Muscle layer of duodenum (tissue), 2 donors: Measurements from ENCODE around the gene SMARCA4.

Experiments used
- H3K27ac ChIP-seq: one replicate; pipeline ENCODE4 v1.7.0; 2013; ENCODE audit warnings: mild to moderate bottlenecking, low read length
- H3K27me3 ChIP-seq: one replicate; pipeline ENCODE4 v1.7.0; 2013; ENCODE audit warnings: low read depth, mild to moderate bottlenecking, control low read depth, low read length
- H3K36me3 ChIP-seq, 2 donors: one replicate each; pipeline ENCODE4 v1.7.0; 2013; ENCODE audit warnings: low read length in 2 of 2, control low read depth in 1 of 2, mild to moderate bottlenecking in 1 of 2; ENCODE audit not compliant: insufficient read depth in 2 of 2, control insufficient read depth in 1 of 2
- H3K4me1 ChIP-seq, 2 donors: one replicate each; pipeline ENCODE4 v1.7.0; 2013; ENCODE audit warnings: low read length in 2 of 2, mild to moderate bottlenecking in 2 of 2, control low read depth in 1 of 2, moderate library complexity in 1 of 2; ENCODE audit not compliant: insufficient read depth in 2 of 2, control insufficient read depth in 1 of 2
- H3K4me3 ChIP-seq, 2 donors: one replicate each; pipeline ENCODE4 v1.7.0; 2013; ENCODE audit warnings: low read length in 2 of 2, low read depth in 1 of 2, mild to moderate bottlenecking in 1 of 2
- H3K9me3 ChIP-seq, 2 donors: one replicate each; pipeline ENCODE4 v1.7.0; 2013; ENCODE audit warnings: low read length in 2 of 2, control low read depth in 1 of 2, mild to moderate bottlenecking in 1 of 2; ENCODE audit not compliant: control insufficient read depth in 1 of 2
- donor health status: healthy.

Gene SMARCA4

DNA sequence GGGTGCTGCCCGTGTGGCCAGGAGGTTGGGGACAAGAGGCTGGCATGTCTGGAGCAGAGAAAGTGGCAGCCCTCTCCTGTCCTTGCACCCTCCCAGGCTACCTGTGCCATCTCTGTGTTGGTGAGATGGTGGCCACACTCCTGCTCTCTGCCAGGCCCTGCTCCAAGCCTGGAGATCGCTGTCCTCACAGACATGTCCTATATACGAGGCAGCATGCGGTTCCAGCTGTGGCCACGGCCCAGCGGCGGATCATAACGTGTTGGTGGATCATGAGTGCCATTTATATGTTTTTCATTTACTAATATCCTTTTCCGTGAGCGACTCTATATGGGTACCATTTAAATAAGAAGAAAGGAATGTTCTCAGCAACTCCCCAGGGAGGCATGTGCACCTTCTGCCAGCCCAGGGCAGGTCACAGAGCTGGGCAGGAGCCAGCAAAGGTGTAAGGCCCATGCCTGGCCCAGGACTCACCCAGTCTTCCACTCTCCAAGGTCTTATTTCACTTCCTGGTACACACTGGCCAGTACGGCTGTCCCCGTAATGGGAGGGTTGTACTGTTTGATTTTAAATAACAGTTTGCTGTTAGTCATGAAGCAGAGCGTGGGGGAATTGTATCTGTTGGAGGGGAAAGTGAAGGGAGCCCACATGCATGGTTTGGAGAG, 81.3 kb downstream of the SMARCA4 start:
- no peak overlapping the region for H3K4me3 ChIP-seq
- no peaks in the 10 kb centered on the region for H3K4me1 ChIP-seq
- no peak overlapping the region for H3K27ac ChIP-seq
- no peaks in the 10 kb centered on the region for H3K27me3 ChIP-seq
- H3K36me3 ChIP-seq = peaks cover 18 to 55% of the 10 kb centered on the region in 2 donors
- H3K9me3 ChIP-seq = no peaks in the 10 kb centered on the region

DNA sequence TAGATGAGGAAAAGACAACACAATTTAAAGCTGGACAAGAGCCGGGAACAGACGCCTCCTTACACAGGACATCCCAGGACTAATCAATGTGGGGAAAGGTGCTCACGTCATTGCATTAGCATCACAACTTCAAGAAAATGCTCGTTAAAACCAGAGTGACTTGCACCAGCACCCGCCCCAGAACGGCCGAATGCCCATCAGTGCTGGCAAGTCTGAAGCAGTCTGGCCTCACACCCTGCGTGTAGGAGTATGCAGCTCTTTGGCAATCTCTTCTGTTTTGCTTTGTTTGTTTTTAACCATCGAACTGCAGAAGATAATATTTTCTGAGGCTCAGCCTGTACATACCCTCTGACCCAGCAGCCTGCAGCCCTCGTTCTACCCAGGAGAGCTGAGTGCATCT, 83.6 kb downstream of the SMARCA4 start:
- Histone ChIP-seq H3K4me1 (no peaks in the 10 kb centered on the region), H3K36me3 (peaks cover 9 to 43% of the 10 kb centered on the region in 2 donors), H3K9me3 (no peaks in the 10 kb centered on the region), H3K4me3 (no peak overlapping the region), H3K27ac (no peak overlapping the region), H3K27me3 (no peaks in the 10 kb centered on the region)

DNA sequence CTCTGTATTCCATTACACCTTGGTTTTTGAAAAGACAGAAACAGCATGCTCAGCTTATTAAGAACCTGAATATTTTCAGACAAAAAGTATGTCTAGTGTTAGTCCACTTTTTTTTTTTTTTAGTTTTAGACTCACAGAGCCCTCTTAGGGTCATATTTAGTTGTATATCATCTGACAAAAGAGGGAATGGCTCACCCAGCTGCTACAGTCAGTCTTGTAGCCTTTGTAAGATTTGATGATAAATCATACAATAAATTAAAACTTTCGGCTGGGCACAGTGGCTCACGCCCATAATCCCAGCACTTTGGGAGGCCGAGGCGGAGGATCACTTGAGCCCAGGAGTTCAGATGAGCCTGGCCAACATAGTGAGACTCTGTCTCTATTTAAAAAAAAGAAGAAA, 84.7 kb downstream of the SMARCA4 start:
- H3K27me3 ChIP-seq = no peaks in the 10 kb centered on the region
- no peaks in the 10 kb centered on the region for H3K4me1 ChIP-seq
- peaks cover 14 to 47% of the 10 kb centered on the region in 2 donors for H3K36me3 ChIP-seq
- no peak overlapping the region for H3K4me3 ChIP-seq
- no peak overlapping the region for H3K27ac ChIP-seq
- H3K9me3 ChIP-seq = no peaks in the 10 kb centered on the region

DNA sequence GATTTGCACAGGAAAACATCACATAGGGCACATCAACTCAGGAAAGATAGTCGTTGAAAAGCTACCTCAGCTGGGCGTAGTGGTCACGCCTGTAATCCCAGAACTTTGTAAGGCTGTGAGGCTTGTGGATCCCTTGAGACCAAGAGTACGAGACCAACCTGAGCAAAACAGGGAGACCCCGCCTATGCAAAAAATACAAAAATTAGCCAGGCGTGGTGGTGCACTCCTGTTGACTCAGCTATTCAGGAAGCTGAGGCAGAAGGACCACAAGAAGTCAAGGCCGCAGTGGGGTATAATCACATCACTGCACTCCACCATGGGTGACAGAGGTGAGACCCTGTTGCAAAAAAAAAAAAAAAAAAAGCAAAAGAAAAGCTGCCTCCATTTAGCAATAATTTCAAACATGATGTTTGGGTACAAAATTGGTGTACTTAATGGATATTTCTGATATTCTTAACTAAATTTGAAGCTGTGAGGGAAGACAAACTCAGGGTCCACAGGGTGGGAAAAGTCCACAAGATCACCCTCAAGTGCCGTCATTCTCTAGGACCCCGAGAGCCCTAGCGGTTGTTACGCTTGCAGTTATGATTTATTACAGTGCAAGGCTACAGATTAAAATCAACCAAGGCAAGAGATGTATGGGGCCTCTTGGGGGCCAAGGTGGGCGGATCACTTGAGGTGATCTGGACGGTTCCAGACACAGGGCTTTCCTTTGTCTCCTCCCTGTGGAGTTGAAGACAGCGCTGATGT, 86.0 kb downstream of the SMARCA4 start:
- no peaks in the 10 kb centered on the region for H3K9me3 ChIP-seq
- H3K4me3 ChIP-seq = no peak overlapping the region
- H3K36me3 ChIP-seq = peaks cover 12 to 37% of the 10 kb centered on the region in 2 donors
- H3K4me1 ChIP-seq = no peaks in the 10 kb centered on the region
- H3K27me3 ChIP-seq = no peaks in the 10 kb centered on the region
- no peak overlapping the region for H3K27ac ChIP-seq

DNA sequence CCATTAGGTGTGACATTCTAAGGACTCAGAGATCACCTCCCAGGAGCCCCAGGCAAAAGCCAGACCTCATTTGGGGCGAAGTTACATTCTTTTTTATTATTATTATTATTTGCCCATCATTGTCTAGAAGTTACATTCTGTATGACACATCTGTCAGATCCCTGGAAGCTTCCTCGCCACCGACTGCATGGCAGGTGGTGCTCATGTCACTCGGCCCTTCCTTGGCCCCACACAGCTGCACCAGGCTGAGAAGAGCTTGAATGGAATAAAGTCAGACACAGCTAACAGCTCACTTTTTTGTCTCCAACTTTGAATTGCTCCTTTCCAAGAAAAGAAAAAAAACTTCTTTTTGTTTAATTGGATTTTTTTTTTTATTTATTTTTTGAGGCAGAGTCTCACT, 87.0 kb downstream of the SMARCA4 start:
- peaks cover 6 to 30% of the 10 kb centered on the region in 2 donors for H3K36me3 ChIP-seq
- no peaks in the 10 kb centered on the region for H3K4me1 ChIP-seq
- no peaks in the 10 kb centered on the region for H3K9me3 ChIP-seq
- no peak overlapping the region for H3K4me3 ChIP-seq
- H3K27me3 ChIP-seq = no peaks in the 10 kb centered on the region
- H3K27ac ChIP-seq = no peak overlapping the region

DNA sequence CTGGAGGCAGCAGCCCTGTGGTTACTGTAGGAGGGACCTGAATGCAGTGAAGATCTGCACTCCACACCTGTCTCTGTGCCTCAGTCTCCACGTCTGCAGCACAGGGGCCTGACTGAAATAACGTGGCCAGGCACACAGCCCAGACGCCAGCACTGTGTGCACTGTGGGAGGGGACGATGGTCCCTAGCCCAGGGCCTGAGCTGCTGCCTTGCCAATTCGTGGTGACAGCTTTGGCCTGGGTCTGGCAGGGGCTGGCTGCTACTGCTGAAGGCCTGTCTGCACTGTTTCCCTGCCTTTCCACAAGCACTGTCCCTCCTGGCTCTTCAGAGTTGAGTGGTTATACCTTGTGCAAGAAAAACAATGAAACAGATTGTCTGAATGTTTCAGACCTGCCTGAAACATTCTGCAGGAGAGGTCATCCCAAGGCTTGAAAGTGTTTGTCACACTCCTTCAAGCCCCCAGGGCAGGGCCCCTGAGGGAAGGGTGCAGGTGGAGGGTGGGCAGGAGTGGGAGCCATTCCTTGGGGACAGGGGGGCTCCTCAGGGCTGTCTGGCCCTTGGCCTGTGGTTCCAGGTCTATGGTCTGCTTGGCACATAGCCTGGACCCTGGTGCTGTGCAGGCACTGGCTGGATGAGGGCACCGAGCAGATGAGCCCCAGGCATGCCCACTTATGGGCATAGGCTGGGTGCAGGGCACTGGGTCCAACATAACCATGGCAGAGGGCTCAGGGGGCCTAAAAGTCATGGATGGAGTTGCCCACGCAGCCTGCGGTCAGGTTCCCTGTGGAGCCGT, 89.7 kb downstream of the SMARCA4 start:
- Histone ChIP-seq H3K4me1 (no peaks in the 10 kb centered on the region), H3K9me3 (no peaks in the 10 kb centered on the region), H3K4me3 (no peak overlapping the region), H3K27ac (no peak overlapping the region), H3K36me3 (peaks cover 6 to 18% of the 10 kb centered on the region in 2 donors), H3K27me3 (no peaks in the 10 kb centered on the region)

DNA sequence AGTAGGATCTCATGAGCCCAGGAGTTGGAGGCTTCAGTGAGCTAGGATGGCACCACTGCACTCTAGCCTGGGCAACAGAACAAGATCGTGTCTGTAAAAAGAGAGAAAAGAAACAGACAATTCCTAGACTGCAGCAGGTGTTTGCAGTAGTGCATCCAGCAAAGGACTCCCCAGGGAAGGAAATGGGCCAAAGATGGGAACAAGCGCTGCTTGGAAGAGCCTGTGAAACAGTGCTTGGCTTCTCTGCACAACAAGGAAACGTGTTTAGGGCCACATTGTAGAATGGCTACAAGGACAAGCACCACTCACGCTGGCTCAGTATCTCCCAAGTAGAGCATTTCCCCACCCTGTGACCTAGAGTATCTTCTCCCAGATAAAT, 93.0 kb downstream of the SMARCA4 start:
- Histone ChIP-seq H3K27me3 (no peaks in the 10 kb centered on the region), H3K4me1 (no peaks in the 10 kb centered on the region), H3K27ac (no peak overlapping the region), H3K4me3 (no peak overlapping the region), H3K36me3 (peaks cover 6 to 22% of the 10 kb centered on the region in 2 donors), H3K9me3 (no peaks in the 10 kb centered on the region)

DNA sequence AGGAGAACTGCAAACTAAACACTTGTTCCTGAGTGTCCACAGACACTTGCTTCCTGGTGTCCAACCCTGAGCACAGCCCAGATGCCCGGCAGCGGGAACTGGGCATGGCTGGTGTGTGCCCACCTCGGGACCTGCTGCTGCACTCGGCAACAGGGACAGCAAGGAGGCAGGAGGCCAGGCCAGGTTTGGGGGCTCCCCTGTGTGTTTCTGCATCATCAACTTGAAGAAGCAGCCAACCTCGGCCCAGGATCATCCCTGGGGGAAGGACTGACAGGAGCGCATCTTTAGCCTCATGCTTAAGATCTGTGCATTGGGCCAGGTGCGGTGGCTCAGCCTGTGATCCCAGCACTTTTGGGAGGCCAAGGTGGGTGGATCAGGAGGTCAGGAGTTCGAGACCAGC, 93.4 kb downstream of the SMARCA4 start:
- H3K27me3 ChIP-seq = no peaks in the 10 kb centered on the region
- H3K9me3 ChIP-seq = no peaks in the 10 kb centered on the region
- no peak overlapping the region for H3K4me3 ChIP-seq
- no peak overlapping the region for H3K27ac ChIP-seq
- peaks cover 6 to 20% of the 10 kb centered on the region in 2 donors for H3K36me3 ChIP-seq
- H3K4me1 ChIP-seq = no peaks in the 10 kb centered on the region

DNA sequence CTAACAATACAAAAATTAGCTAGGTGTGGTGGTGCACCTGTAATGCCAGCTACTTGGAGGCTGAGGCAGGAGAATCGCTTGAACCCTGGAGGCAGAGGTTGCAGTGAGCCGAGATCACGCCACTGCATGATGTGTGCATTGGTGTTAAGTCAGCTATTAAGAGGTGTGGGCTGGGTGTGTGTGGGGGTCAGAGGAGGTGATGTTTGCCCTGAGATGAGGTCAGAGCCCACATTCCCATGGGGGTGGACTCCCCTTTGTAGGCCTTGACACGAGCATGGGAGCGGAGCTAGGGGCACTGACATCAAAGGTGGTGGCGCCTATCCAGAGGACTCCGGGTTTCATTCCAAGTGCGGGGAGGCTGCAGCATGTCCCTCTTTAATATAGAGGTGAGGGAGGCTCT, 93.8 kb downstream of the SMARCA4 start:
- H3K27ac ChIP-seq = no peak overlapping the region
- H3K9me3 ChIP-seq = no peaks in the 10 kb centered on the region
- no peaks in the 10 kb centered on the region for H3K27me3 ChIP-seq
- H3K4me1 ChIP-seq = no peaks in the 10 kb centered on the region
- peaks cover 6 to 24% of the 10 kb centered on the region in 2 donors for H3K36me3 ChIP-seq
- H3K4me3 ChIP-seq = no peak overlapping the region

DNA sequence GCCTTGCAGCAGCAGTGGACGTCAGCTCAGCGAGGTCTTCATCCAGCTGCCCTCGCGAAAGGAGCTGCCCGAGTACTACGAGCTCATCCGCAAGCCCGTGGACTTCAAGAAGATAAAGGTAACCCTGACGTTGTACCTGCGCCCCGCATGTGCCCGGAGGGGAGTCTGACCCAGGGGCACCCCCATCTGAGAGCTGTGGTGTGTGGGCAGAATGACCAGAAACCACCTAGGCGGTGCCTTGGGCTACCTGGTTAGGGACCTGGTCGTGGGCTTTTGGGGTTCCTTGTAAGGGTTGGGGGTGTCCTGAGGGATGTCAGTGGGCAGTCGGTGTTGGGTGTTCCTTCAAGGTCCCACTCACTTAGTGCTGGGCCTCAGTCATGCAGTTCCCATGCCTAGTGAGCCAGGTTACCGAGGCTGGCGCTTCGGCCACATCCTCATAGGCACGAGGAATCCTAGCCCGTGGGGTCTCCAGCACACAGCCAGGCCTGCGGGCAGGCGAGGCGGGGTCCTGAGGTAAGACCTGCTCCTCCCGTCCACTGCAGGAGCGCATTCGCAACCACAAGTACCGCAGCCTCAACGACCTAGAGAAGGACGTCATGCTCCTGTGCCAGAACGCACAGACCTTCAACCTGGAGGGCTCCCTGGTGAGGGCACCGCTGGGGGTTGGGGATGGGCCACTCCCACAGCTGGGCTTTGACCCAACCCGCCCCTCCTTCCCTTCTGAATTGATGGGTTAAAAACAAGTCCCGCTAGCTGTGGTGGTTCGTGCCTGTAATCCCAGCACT, 97.6 kb downstream of the SMARCA4 start:
- no peak overlapping the region for H3K4me3 ChIP-seq
- peaks cover 5 to 33% of the 10 kb centered on the region in 2 donors for H3K36me3 ChIP-seq
- no peak overlapping the region for H3K27ac ChIP-seq
- H3K27me3 ChIP-seq = no peaks in the 10 kb centered on the region
- H3K4me1 ChIP-seq = no peaks in the 10 kb centered on the region
- H3K9me3 ChIP-seq = no peaks in the 10 kb centered on the region
